BLaER1 (cell line): ENCODE data around the gene KCNJ16.
"Not testable (repeated sequence)": the region's sequence is repeated elsewhere in the genome, so short reads cannot be mapped to it uniquely, and the experiment has no call there.

Experiments
- H3K27ac ChIP-seq: shearing (Covaris generic); formaldehyde crosslinking; 2 replicates; pipeline ENCODE4 v1.8.1; 2022
- H3K27me3 ChIP-seq: shearing (Covaris generic); formaldehyde crosslinking; 2 replicates; pipeline ENCODE4 v1.8.1; 2022
- H3K36me3 ChIP-seq: shearing (Covaris generic); formaldehyde crosslinking; 2 replicates; pipeline ENCODE4 v1.8.1; 2022
- H3K4me1 ChIP-seq: shearing (Covaris generic); formaldehyde crosslinking; 2 replicates; pipeline ENCODE4 v1.8.1; 2022
- H3K4me2 ChIP-seq: shearing (Covaris generic); formaldehyde crosslinking; 2 replicates; pipeline ENCODE4 v1.8.1; 2022
- H3K4me3 ChIP-seq: shearing (Covaris generic); formaldehyde crosslinking; 2 replicates; pipeline ENCODE4 v1.8.1; 2022
- H3K9ac ChIP-seq: shearing (Covaris generic); formaldehyde crosslinking; 2 replicates; pipeline ENCODE4 v1.8.1; 2022
- H3K9me3 ChIP-seq: shearing (Covaris generic); formaldehyde crosslinking; 2 replicates; pipeline ENCODE4 v1.8.1; 2022
- H4K20me1 ChIP-seq: shearing (Covaris generic); formaldehyde crosslinking; 2 replicates; pipeline ENCODE4 v1.8.1; 2022
- Cebpa-rat ChIP-seq: shearing (Covaris generic); IDR thresholded peaks from 2 replicates; pipeline ENCODE4 v1.8.1; 2022

KCNJ16 gene

DNA sequence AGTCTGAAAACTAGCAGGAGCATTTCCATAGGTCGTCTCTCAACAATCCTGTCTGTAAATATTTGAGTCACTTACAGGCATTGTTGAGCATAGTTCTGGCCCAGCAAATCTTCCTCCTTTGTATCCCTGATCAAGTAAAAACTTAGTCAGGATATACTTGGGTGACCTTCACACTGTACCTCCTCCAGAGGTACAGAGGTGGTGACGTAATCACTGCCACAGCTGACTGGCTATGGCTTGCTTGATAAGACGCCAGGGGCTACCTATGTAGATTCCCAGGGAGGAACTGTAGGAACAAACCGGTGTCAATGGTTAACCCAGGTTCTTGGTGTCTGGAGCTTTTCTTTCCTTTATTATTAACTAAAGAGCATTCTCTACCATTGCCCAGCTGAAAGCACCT is at the start of gene KCNJ16:
KCNJ16 (plus strand) TSS at position 270 of the 400 bp plus-strand sequence. CDS start 56,863 bp downstream, outside the sequence.
- Histone ChIP-seq H3K4me3 (no peak within 1 kb of the TSS), H3K4me1 (peaks cover 9% of the 10 kb centered on the region; the same call in 1 of the 2 replicates), H3K4me2 (no peak within 1 kb of the TSS), H3K27ac (no peak within 1 kb of the TSS), H3K9ac (no peak within 1 kb of the TSS), H4K20me1 (no peaks in the 10 kb centered on the region), H3K9me3 (no peaks in the 10 kb centered on the region), H3K27me3 (no peaks in the 10 kb centered on the region), H3K36me3 (no peaks in the 10 kb centered on the region)
- TF ChIP-seq Cebpa-rat, result no peak

DNA sequence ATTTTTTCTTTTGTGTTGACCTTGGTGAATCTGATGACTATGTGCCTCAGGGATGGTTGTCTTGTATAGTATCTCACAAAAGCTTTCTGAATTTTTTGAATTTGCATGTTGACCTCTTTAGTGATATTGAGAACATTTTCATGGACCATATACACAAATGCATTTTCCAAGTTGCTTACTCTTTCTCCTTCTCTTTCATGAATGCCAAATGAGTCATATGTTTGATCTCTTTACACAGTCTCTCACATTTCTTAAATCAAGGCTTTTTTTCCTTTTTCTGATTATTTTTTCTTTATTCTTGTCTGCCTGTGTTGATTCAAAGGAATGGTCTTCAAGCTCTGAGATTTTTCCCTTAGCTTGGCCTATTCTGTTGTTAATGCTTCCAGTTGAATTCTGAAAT is 46.6 kb upstream of the KCNJ16 start:
- no peaks in the 10 kb centered on the region for H3K27me3 ChIP-seq
- H3K9me3 ChIP-seq, result peaks cover 32% of the 10 kb centered on the region
- H3K4me1 ChIP-seq, result no peaks in the 10 kb centered on the region
- H3K4me2 ChIP-seq, result no peak overlapping the region
- no peak for TF ChIP-seq Cebpa-rat
- no peaks in the 10 kb centered on the region for H3K36me3 ChIP-seq
- no peaks in the 10 kb centered on the region for H4K20me1 ChIP-seq
- H3K27ac ChIP-seq, result no peak overlapping the region
- no peak overlapping the region for H3K4me3 ChIP-seq
- no peak overlapping the region for H3K9ac ChIP-seq

DNA sequence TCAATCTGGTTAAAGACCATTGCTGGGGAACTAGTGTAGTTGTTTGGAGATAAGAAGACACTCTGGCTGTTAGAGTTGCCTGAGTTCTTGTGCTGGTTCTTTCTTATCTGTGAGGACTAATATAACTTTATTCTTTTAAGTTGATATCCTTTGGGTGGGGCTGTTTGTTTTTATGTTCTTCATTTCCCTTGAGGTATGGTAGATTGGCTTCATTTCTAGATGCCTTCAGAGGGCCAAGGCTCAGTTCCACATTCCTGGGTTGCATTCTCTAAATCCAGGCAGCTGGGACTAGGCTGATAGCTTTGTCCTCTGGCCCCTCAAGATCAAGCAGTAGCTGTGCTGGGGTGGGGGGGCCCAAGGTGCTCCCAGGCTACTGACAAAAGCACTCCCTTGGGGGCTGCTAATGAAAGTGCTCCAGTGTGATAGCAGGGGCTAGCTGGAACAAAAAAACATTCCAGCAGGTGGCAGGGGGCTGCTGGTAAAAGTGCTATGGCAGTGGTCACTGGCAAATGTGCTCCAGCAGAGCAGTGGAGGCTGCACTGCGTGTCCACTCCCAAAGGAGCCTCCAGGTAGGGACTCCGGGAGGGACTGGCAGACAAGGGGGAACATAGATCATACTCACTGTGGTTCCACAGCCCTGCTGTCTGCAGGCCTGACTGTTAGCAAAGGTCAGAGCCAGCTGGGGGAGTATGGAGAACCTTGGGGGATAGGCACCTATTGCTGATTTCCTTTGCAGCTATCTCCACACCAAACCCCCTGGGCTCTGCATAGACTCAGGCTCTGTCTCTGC is 45.9 kb upstream of the KCNJ16 start:
- Histone ChIP-seq H3K36me3 (no peaks in the 10 kb centered on the region), H3K9ac (no peak overlapping the region), H3K27ac (no peak overlapping the region), H3K27me3 (no peaks in the 10 kb centered on the region), H4K20me1 (no peaks in the 10 kb centered on the region), H3K9me3 (peaks cover 32% of the 10 kb centered on the region), H3K4me1 (no peaks in the 10 kb centered on the region), H3K4me3 (no peak overlapping the region), H3K4me2 (no peak overlapping the region)
- TF ChIP-seq Cebpa-rat, result no peak

DNA sequence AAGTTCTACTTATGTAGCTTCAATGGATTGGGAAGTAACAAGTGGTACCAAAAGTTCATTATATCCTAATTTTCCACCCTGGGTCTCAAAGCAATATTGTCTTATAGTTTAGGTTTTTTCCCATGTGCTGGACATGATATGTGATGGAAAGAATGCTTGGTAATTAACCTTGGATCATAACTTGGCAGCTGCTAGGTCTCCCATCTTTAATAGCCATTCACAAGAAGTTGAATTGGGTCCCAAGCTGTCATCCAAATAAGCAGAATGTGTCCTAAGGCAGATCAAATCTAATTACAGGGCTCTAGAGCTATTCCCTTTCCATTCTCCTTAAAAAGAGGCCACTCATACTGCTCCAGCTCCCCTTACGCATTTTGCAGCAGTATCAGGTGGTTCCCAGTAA is 44.7 kb upstream of the KCNJ16 start:
- no peak overlapping the region for H3K4me2 ChIP-seq
- no peaks in the 10 kb centered on the region for H4K20me1 ChIP-seq
- H3K27me3 ChIP-seq, result no peaks in the 10 kb centered on the region
- peaks cover 32% of the 10 kb centered on the region for H3K9me3 ChIP-seq
- no peak overlapping the region for H3K9ac ChIP-seq
- H3K4me3 ChIP-seq, result no peak overlapping the region
- no peaks in the 10 kb centered on the region for H3K36me3 ChIP-seq
- H3K27ac ChIP-seq, result no peak overlapping the region
- TF ChIP-seq Cebpa-rat, result no peak
- H3K4me1 ChIP-seq, result no peaks in the 10 kb centered on the region

DNA sequence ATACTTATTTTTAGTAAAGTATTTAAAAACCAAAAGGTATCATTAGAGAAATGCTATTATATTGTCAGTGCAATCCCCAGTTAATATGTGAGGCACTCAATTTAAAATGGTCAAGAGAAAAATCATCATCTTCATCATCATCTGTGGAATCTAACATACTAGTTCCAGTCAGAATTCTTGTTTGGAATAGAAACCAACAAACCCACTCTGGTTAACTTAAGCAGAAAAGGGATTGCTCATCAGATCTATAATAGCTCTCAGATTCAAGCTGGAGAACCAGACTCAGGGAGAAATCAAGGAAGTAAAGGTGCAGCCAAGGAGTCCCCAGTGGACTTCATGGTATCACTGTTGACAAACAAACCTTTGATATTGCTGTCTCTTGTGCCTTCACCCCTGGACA is 43.7 kb upstream of the KCNJ16 start:
- Histone ChIP-seq H3K9me3 (peaks cover 32% of the 10 kb centered on the region), H3K27me3 (no peaks in the 10 kb centered on the region), H3K4me1 (no peaks in the 10 kb centered on the region), H3K9ac (no peak overlapping the region), H3K27ac (no peak overlapping the region), H3K4me3 (no peak overlapping the region), H3K36me3 (no peaks in the 10 kb centered on the region), H4K20me1 (no peaks in the 10 kb centered on the region), H3K4me2 (no peak overlapping the region)
- TF ChIP-seq Cebpa-rat, result no peak

DNA sequence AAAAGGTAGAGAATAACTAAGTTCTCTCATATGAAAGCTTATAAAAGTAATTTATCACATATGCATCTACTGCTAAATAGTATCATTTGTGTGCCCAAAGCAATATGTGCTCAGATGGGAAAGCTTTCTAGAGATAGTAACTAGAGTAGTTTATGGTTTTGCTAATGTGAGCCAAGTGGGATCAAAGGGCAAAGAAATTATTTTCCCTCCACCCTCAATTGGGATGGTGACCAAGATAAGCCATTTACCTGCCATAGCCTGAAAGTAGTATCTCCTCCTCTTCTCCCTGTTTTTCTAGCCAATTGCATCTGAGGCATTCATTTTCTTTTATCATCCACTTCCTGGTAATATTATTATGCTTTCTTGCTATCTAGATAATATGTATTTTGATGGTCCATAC is 41.9 kb upstream of the KCNJ16 start:
- Histone ChIP-seq H3K4me1 (no peaks in the 10 kb centered on the region), H3K4me3 (no peak overlapping the region), H3K27ac (no peak overlapping the region), H3K36me3 (no peaks in the 10 kb centered on the region), H3K9ac (no peak overlapping the region), H4K20me1 (no peaks in the 10 kb centered on the region), H3K9me3 (peaks cover 25% of the 10 kb centered on the region), H3K4me2 (no peak overlapping the region), H3K27me3 (no peaks in the 10 kb centered on the region)
- no peak for TF ChIP-seq Cebpa-rat

DNA sequence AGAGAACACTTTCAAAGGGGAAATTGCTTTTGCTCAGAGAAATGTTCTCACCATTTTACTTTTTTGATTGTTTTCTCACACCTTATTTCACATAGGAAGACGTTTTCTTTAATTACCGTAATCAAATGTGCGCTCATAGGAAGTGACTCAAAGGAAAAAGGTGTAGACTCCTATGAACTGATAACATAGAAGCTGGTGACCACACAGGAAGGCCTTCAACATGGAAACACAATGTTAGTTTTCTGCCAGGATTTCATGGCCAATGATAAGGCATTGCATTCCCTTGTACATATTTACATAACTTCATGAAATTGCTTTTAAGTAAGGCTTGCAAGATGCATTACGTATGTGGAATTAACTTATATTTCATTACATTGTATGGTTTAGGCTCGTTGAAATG is 40.9 kb upstream of the KCNJ16 start:
- TF ChIP-seq Cebpa-rat, result no peak
- H3K4me2 ChIP-seq, result no peak overlapping the region
- H3K4me3 ChIP-seq, result no peak overlapping the region
- no peak overlapping the region for H3K27ac ChIP-seq
- H3K4me1 ChIP-seq, result no peaks in the 10 kb centered on the region
- no peak overlapping the region for H3K9ac ChIP-seq
- H3K9me3 ChIP-seq, result peaks cover 19% of the 10 kb centered on the region
- no peaks in the 10 kb centered on the region for H3K36me3 ChIP-seq
- H3K27me3 ChIP-seq, result no peaks in the 10 kb centered on the region
- no peaks in the 10 kb centered on the region for H4K20me1 ChIP-seq

DNA sequence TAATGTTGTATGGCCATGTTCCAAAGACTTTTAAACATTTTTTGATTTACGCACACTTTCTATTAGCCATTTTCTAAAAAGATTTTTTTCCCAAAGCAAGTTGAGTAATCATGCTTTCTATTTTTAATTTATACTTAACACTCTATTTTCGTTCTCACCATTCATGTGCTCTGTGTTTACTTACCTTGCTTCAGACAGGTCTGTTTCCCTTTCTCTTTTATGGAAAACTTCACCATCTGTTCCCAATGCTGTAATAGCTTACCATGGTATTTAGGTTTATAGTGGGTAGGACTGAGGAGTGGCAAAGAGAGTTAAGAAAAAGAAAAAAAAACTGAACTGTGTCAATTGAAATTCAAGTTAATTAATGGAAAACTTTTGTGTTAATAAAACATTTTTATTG is 37.5 kb upstream of the KCNJ16 start:
- Histone ChIP-seq H3K4me1 (no peaks in the 10 kb centered on the region), H4K20me1 (no peaks in the 10 kb centered on the region), H3K9me3 (peaks cover under 1% of the 10 kb centered on the region; the same call in 1 of the 2 replicates), H3K36me3 (no peaks in the 10 kb centered on the region), H3K27ac (no peak overlapping the region), H3K27me3 (no peaks in the 10 kb centered on the region), H3K4me3 (no peak overlapping the region), H3K4me2 (no peak overlapping the region), H3K9ac (no peak overlapping the region)
- no peak for TF ChIP-seq Cebpa-rat

DNA sequence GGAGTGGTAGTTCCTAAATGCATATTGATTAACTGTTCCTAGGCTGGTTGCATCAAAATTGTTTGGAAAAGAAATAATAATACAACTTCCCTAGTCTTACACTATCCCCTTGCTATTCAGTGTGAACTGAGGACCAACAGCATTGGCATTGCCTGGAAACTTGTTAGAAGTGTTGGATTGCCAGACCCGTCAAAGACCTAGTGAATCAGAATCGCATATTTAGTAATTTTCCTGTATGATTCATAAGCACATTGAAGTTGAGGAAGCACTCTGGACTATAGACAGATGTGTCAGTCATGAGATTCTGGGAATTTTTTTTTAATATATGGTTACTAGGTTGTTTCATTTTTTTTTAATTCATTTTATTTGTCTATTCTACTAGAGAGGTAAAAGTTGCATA is 34.7 kb upstream of the KCNJ16 start:
- no peak for TF ChIP-seq Cebpa-rat
- H3K27ac ChIP-seq, result no peak overlapping the region
- no peaks in the 10 kb centered on the region for H4K20me1 ChIP-seq
- no peaks in the 10 kb centered on the region for H3K9me3 ChIP-seq
- H3K4me1 ChIP-seq, result no peaks in the 10 kb centered on the region
- H3K4me3 ChIP-seq, result no peak overlapping the region
- no peaks in the 10 kb centered on the region for H3K36me3 ChIP-seq
- H3K4me2 ChIP-seq, result no peak overlapping the region
- no peak overlapping the region for H3K9ac ChIP-seq
- no peaks in the 10 kb centered on the region for H3K27me3 ChIP-seq

DNA sequence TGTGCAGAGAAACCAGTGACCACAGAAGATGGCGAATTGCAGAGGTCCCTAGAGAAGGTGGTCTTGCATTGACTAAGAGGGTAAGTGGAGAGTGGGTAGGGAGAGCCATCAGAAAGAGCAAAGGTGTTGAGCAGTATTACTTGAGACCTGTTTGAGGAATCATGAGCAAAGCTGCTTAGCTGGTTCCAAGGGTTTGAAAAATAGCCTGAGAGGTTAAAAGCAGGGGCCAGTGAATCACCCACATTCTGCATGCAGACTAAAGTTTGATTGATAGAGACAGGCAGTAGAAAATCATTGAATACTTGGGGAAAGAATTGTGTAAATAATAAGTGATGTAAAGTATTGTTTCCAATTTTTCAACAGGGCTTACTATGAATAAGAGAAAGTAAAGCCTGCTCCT is 34.0 kb upstream of the KCNJ16 start:
- H4K20me1 ChIP-seq, result no peaks in the 10 kb centered on the region
- H3K9ac ChIP-seq, result no peak overlapping the region
- H3K27me3 ChIP-seq, result no peaks in the 10 kb centered on the region
- TF ChIP-seq Cebpa-rat, result no peak
- H3K4me2 ChIP-seq, result no peak overlapping the region
- H3K4me3 ChIP-seq, result no peak overlapping the region
- no peaks in the 10 kb centered on the region for H3K36me3 ChIP-seq
- H3K27ac ChIP-seq, result no peak overlapping the region
- no peaks in the 10 kb centered on the region for H3K9me3 ChIP-seq
- H3K4me1 ChIP-seq, result no peaks in the 10 kb centered on the region

DNA sequence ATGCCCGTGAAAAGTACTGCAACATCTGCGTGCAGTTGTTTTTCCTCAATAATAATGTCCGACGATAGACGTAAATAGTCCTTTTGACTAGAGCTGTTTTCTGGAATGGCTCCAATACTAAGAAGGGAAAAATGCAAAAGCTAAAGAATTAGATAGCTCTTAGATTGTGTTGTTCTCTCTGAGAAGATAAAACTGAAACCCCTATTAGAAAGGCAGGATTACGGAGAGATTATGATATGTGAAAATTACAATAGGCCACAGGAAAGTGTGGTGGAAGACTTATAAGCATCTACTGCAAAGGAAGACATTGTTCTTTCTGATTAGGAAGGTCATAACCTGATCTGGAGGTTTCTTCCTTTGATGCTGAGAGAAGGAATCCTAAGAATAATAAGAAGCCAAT is 33.5 kb upstream of the KCNJ16 start:
- Histone ChIP-seq H3K4me1 (no peaks in the 10 kb centered on the region), H3K27ac (no peak overlapping the region), H3K36me3 (no peaks in the 10 kb centered on the region), H3K4me3 (no peak overlapping the region), H3K27me3 (no peaks in the 10 kb centered on the region), H3K9me3 (no peaks in the 10 kb centered on the region), H3K9ac (no peak overlapping the region), H3K4me2 (no peak overlapping the region), H4K20me1 (no peaks in the 10 kb centered on the region)
- TF ChIP-seq Cebpa-rat, result no peak

DNA sequence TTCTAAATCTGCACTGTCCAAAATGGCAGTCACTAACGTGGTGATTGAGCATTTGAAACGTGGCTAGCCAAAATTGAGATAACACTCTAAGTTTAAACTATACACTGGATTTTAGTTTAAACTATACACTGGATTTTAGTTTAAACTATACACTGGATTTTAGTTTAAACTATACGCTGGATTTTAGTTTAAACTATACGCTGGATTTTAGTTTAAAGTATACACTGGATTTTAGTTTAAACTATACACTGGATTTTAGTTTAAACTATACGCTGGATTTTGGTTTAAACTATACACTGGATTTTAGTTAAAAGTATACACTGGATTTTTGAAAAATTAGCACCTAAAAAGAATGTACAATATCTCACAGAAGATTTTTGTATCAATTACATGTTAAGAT is 29.2 kb upstream of the KCNJ16 start:
- H3K27ac ChIP-seq, result not testable (repeated sequence)

More for the DNA sequence above, 29.2 kb upstream of the KCNJ16 start:
- H3K36me3 ChIP-seq, H4K20me1 ChIP-seq, H3K4me3 ChIP-seq, H3K9me3 ChIP-seq, H3K4me2 ChIP-seq, H3K4me1 ChIP-seq, H3K9ac ChIP-seq, H3K27me3 ChIP-seq: not testable (repeated sequence)
